Calu3 (cell line): ENCODE measurements around the gene ZNF692. TPM values are rescaled to one million over a fixed set of nuclear protein-coding genes. Genes with fewer than 3 reads are reported as not detected.

ENCODE experiments used
- BruUV-seq: library from RNA; stranded (reverse); fragments of 400-500 nt; replicated peaks from 2 replicates; lab custom pipeline; 2021; lab: Mats Ljungman, UMichigan
- CTCF ChIA-PET: fragments of 300-600 bp; sonication (Branson Sonifier 250); formaldehyde crosslinking; loops from one replicate; lab custom pipeline; 2022; ENCODE audit warnings: antibody characterized with exemption; lab: Charles Lee
- DNase-seq: peaks from one replicate; pipeline ENCODE4 v3.0.0; 2022
- H3K27ac Mint-ChIP-seq: one replicate; pipeline ENCODE4 v1.8.0; 2022; ENCODE audit warnings: mixed read lengths; ENCODE audit not compliant: unreplicated experiment
- H3K27me3 Mint-ChIP-seq: one replicate; pipeline ENCODE4 v1.8.0; 2022; ENCODE audit warnings: mixed read lengths; ENCODE audit not compliant: unreplicated experiment
- H3K36me3 Mint-ChIP-seq: one replicate; pipeline ENCODE4 v1.8.0; 2022; ENCODE audit warnings: mild to moderate bottlenecking, moderate library complexity, mixed read lengths; ENCODE audit not compliant: insufficient read depth, unreplicated experiment
- H3K4me1 Mint-ChIP-seq: one replicate; pipeline ENCODE4 v1.8.0; 2022; ENCODE audit warnings: mild to moderate bottlenecking, low read depth, mixed read lengths; ENCODE audit not compliant: unreplicated experiment
- H3K4me3 Mint-ChIP-seq: one replicate; pipeline ENCODE4 v1.8.0; 2022; ENCODE audit warnings: mild to moderate bottlenecking, low read depth, moderate library complexity, mixed read lengths; ENCODE audit not compliant: unreplicated experiment
- H3K9me3 Mint-ChIP-seq: one replicate; pipeline ENCODE4 v1.8.0; 2022; ENCODE audit warnings: low read depth, mixed read lengths; ENCODE audit not compliant: unreplicated experiment
- intact Hi-C: fragments of 100-400 bp; cut with micrococcal nuclease; formaldehyde crosslinking; loops from one replicate; pipeline ENCODE4 v1.10.0; 2022; ENCODE audit not compliant: unreplicated experiment
- total RNA-seq: library from RNA; stranded (reverse); gene quantifications from 2 replicates; pipeline ENCODE4 v1.2.3, GENCODE V29; 2022
- TF ChIP-seq, protein P1 (sequence below): fragments of 200-600 bp; IDR thresholded peaks from one replicate; pipeline ENCODE4 v1.8.0; 2022; ENCODE audit warnings: antibody characterized with exemption; ENCODE audit not compliant: unreplicated experiment

ZNF692 gene
- total RNA-seq, 1 experiment from 2014 or later, result 61.4 TPM

DNA sequence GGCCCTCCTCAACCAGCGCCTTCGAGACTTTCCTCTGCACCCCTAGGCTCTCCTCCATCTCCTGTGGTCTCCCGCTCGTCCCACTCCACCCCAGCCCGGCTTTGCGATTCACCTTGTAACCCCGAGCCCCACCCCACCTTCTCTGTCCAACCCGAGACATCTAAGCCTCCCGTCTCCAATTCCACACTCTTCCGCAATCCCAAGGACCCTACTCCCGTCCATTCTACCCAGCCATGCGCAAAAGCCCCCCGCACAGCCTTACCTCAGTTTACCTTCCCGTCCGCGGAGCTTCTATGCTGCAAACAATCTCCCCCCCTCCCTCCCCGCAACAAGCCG lies 33.3 kb downstream of the ZNF692 start:
- no peaks in the 10 kb centered on the region for H3K27me3 Mint-ChIP-seq
- peak overlapping the region; percentile 93 for H3K27ac Mint-ChIP-seq
- no TSS peak for BruUV-seq
- no peaks in the 10 kb centered on the region for H3K9me3 Mint-ChIP-seq
- DNase-seq, result no peak
- peaks cover 36% of the 10 kb centered on the region for H3K4me1 Mint-ChIP-seq
- CTCF ChIA-PET, result interaction anchor here (1.1 to 3.4 kb wide), 4 partner anchors 13 to 132 kb away, joined by 3 to 21 read pairs (median 8); partner anchors contain the start of genes ZNF672 and ZNF692
- TF ChIP-seq, protein P1, sequence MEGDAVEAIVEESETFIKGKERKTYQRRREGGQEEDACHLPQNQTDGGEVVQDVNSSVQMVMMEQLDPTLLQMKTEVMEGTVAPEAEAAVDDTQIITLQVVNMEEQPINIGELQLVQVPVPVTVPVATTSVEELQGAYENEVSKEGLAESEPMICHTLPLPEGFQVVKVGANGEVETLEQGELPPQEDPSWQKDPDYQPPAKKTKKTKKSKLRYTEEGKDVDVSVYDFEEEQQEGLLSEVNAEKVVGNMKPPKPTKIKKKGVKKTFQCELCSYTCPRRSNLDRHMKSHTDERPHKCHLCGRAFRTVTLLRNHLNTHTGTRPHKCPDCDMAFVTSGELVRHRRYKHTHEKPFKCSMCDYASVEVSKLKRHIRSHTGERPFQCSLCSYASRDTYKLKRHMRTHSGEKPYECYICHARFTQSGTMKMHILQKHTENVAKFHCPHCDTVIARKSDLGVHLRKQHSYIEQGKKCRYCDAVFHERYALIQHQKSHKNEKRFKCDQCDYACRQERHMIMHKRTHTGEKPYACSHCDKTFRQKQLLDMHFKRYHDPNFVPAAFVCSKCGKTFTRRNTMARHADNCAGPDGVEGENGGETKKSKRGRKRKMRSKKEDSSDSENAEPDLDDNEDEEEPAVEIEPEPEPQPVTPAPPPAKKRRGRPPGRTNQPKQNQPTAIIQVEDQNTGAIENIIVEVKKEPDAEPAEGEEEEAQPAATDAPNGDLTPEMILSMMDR, result no peak
- H3K36me3 Mint-ChIP-seq, result peaks cover 26% of the 10 kb centered on the region
- peak overlapping the region; percentile 84 for H3K4me3 Mint-ChIP-seq
- intact Hi-C loops, result no loop called here

DNA sequence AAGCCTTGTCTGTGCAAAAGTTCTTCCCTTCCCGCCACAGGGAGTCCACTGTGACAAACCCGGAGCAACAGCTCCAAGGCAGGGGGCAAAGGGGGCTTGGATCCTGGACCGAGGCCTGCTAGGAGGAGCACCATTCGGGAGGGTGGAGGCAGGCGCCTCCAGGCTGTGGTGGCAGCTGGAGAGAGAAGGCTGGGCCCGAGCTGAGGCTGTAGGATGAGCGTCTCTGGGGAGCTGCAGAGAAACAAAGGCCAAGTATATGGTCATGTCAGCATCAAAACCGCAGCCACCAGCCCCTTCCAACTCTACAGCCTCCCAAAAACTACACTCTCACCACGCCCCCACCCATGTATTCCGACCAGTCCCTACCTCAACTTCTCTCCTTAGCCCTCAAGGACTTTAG lies 33.7 kb downstream of the ZNF692 start:
- CTCF ChIA-PET, result interaction anchor here (0.6 to 3.4 kb wide), 3 partner anchors 13 to 132 kb away, joined by 4 to 21 read pairs (median 8); partner anchors contain the start of gene ZNF672
- no peak for DNase-seq

DNA sequence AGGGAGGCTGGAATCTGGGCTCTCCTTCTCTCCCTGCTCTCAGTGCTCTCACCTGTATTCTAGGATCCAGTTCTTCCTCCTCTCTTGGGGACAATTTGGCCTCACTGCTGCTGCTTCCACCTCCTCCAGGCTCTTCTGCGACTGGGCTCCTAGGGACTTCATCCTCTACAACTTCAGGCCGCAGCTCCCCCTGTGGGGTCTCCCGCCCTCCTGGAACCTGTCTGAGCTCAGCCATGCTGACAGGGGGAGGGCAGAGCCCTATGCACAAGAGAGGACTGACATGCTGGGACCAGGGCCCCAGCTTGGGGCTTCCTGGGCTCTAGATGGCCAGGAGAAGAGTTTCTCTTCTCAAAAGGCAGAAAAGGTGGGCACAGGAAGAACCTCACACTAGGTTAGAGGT lies 34.2 kb downstream of the ZNF692 start:
- Mint-ChIP-seq H3K9me3 (no peaks in the 10 kb centered on the region), H3K4me3 (peak overlapping the region; percentile 84), H3K36me3 (peaks cover 30% of the 10 kb centered on the region), H3K4me1 (peaks cover 36% of the 10 kb centered on the region), H3K27ac (peak overlapping the region; percentile 93), H3K27me3 (no peaks in the 10 kb centered on the region)
- BruUV-seq, result no TSS peak
- CTCF ChIA-PET, result interaction anchor here (0.6 to 3.4 kb wide), 2 partner anchors 14 to 19 kb away, joined by 8 to 21 read pairs; partner anchors contain the start of gene ZNF672
- no peak for DNase-seq
- intact Hi-C loops, result no loop called here
- TF ChIP-seq, protein P1, result no peak

More for the DNA sequence above, 33.7 kb downstream of the ZNF692 start:
- TF ChIP-seq, protein P1, result no peak
- H3K27me3 Mint-ChIP-seq, result no peaks in the 10 kb centered on the region
- no peaks in the 10 kb centered on the region for H3K9me3 Mint-ChIP-seq
- peaks cover 30% of the 10 kb centered on the region for H3K36me3 Mint-ChIP-seq
- TSS peak; percentile 47 for BruUV-seq
- intact Hi-C loops, result no loop called here
- H3K4me3 Mint-ChIP-seq, result peak overlapping the region; percentile 84
- H3K27ac Mint-ChIP-seq, result peak overlapping the region; percentile 93
- peaks cover 36% of the 10 kb centered on the region for H3K4me1 Mint-ChIP-seq

DNA sequence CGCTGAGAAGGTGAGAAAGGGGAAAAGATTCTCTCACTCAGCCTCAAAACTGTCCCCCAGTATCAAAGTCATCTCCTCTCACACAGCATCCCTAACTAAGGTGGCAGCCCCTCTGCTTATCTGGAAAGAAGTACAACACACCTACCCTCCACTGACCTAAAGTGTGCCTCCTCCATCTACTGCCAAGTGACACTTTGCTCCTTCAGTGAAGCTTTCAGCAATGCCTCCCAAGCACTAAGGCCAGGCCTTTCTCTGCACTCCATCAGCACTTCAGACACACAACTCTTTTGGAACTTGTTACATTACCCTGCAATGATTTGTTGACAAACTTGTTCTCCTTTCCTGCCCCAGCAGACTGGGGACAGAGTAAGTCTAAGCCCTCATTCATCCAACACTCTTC lies 34.6 kb downstream of the ZNF692 start:
- TF ChIP-seq, protein P1, result no peak
- no peak for DNase-seq

More for the DNA sequence above, 34.6 kb downstream of the ZNF692 start:
- CTCF ChIA-PET, result interaction anchor here (0.6 to 3.4 kb wide), 2 partner anchors 14 to 34 kb away, joined by 6 to 21 read pairs; partner anchors contain the start of gene ZNF672
- peak overlapping the region; percentile 93 for H3K27ac Mint-ChIP-seq
- no peaks in the 10 kb centered on the region for H3K9me3 Mint-ChIP-seq
- intact Hi-C loops, result no loop called here
- peaks cover 36% of the 10 kb centered on the region for H3K4me1 Mint-ChIP-seq
- peaks cover 30% of the 10 kb centered on the region for H3K36me3 Mint-ChIP-seq
- no TSS peak for BruUV-seq
- H3K27me3 Mint-ChIP-seq, result no peaks in the 10 kb centered on the region
- H3K4me3 Mint-ChIP-seq, result peak overlapping the region; percentile 84
